C4-2B (cell line): ENCODE data around the gene SPHK2.

Experiments
- H3K27ac ChIP-seq: fragments of 450-650 bp; 2 replicates; pipeline ENCODE4 v1.5.1; 2017
- ZFX ChIP-seq: fragments of 450-650 bp; IDR thresholded peaks from 2 replicates; pipeline ENCODE4 v1.6.1; 2017
- TF ChIP-seq, protein P1 (sequence below): fragments of 450-650 bp; conservative IDR thresholded peaks from 2 replicates; pipeline ENCODE4 v1.5.1; 2017; ENCODE audit warnings: mild to moderate bottlenecking

Gene SPHK2

DNA sequence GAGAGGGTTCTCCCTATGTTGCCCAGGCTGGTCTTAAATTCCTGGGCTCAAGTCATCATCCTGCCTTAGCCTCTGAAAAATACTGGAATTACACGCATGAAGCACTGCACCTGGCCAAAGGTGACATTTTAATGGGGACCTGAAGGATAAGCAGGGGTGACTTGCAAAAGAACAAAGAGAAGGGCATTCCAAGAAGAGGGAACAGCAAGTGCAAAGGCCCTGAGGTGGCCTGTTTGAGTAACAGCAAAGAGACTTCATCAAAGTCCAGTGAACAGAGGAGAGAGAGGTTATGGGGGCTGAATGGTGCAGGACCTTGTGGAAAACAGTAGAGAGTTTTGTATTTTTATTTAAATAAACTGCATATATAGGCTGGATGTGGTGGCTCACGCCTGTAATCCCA, 22.5 kb downstream of the SPHK2 start:
- H3K27ac ChIP-seq = no peak overlapping the region

DNA sequence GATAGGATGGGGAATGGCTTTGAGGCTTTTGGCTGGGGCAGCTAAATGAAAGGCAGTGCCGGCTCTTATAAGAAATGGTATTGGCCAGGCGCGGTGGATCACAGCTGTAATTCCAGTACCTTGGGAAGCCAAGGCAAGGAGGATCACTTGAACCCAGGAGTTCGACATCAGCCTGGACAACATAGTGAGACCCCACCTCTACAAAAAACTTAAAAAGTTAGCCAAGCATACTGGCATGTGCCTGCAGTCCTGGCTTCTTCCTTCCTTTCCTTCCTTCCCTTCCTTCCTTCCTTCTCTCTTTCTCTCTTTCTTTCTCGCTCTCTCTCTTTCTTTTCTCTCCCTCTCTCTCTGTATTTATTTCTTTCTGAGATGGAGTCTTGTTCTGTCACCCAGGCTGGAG, 23.6 kb downstream of the SPHK2 start:
- TF ChIP-seq, protein P1, sequence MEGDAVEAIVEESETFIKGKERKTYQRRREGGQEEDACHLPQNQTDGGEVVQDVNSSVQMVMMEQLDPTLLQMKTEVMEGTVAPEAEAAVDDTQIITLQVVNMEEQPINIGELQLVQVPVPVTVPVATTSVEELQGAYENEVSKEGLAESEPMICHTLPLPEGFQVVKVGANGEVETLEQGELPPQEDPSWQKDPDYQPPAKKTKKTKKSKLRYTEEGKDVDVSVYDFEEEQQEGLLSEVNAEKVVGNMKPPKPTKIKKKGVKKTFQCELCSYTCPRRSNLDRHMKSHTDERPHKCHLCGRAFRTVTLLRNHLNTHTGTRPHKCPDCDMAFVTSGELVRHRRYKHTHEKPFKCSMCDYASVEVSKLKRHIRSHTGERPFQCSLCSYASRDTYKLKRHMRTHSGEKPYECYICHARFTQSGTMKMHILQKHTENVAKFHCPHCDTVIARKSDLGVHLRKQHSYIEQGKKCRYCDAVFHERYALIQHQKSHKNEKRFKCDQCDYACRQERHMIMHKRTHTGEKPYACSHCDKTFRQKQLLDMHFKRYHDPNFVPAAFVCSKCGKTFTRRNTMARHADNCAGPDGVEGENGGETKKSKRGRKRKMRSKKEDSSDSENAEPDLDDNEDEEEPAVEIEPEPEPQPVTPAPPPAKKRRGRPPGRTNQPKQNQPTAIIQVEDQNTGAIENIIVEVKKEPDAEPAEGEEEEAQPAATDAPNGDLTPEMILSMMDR = no peak
- H3K27ac ChIP-seq = no peak overlapping the region

More for the DNA sequence above, 22.5 kb downstream of the SPHK2 start:
- TF ChIP-seq, protein P1 = no peak
- no peak for TF ChIP-seq ZFX

DNA sequence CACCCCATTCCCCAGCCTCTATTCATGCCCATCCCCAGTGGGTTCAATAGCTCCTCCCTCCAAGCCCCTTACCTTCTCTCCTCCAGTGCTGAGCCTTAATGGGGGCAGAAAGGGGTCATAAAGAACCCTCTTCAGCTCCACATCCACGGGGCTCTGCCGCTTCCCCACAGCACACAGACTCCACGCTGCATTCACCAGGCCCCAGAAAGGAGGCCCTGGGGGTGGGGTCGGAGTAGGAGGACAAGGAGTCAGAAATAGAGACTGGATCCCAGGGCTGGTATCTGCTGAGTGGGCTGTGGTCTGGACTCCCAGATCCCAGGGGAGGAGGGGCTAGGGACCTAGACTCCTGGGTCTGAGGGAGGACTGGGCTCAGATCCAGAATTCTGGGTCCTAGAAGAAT, 25.0 kb downstream of the SPHK2 start:
- TF ChIP-seq, protein P1 = no peak
- no peak for TF ChIP-seq ZFX
- no peak overlapping the region for H3K27ac ChIP-seq

DNA sequence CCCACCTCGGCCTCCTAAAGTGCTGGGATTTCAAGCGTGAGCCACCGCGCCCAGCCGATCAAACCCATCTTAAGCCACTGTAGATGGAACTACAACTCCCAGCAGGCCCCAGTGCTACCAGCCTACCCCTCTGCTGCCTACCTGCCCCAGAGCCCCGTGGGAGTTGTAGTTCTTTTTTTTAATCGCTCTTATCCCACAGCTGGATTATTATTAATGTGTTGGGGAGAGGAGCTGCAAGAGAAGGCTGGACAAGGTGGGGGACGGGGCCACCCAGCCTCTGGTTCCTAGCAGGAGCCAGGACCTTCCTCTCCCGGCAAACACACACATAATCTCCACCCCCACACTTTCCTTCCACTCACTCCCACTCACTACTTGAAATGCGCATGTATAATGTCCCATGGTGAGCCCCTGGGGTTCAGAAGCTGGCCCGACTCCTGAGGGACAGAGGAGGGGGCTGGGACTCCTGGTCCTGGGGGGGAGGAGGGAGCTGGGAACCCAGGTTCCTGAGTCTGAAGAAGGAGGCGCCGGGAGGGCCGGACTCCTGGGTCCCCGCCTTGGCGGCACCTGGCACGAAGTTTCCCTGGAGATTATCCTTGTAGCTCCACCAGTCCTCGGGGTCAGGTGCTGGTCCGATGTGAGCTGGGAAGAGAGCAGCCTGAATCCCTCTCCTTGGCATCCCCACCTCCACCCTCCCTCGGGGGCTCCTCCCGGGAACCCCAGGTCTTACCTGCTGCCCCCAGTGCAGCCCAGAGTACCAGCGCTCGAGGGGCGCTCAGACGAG, 25.7 kb downstream of the SPHK2 start:
- no peak overlapping the region for H3K27ac ChIP-seq
- TF ChIP-seq, protein P1 = no peak
- no peak for TF ChIP-seq ZFX

DNA sequence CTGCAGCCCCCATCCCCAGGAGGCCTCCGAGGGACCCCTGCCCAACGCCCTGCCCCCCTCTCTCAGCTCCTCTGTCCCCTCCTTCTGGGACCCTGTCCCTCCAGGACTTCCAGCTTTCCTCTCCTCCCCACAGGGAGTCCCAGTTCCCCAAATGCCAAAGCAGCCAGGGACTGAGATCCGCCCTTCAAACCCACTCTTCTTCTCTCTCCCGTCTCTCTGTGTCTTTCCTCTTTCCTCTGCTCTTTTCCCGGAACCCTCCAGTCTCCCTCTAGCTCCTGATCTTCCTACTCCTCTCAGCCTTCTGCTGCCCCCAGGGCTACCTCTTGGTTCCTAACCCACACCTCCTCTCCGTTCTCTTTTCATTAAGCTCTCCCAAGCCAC, 26.3 kb downstream of the SPHK2 start:
- no peak for TF ChIP-seq ZFX
- TF ChIP-seq, protein P1 = no peak
- H3K27ac ChIP-seq = peak overlapping the region; percentile 28; the same call in 1 of the 2 replicates

DNA sequence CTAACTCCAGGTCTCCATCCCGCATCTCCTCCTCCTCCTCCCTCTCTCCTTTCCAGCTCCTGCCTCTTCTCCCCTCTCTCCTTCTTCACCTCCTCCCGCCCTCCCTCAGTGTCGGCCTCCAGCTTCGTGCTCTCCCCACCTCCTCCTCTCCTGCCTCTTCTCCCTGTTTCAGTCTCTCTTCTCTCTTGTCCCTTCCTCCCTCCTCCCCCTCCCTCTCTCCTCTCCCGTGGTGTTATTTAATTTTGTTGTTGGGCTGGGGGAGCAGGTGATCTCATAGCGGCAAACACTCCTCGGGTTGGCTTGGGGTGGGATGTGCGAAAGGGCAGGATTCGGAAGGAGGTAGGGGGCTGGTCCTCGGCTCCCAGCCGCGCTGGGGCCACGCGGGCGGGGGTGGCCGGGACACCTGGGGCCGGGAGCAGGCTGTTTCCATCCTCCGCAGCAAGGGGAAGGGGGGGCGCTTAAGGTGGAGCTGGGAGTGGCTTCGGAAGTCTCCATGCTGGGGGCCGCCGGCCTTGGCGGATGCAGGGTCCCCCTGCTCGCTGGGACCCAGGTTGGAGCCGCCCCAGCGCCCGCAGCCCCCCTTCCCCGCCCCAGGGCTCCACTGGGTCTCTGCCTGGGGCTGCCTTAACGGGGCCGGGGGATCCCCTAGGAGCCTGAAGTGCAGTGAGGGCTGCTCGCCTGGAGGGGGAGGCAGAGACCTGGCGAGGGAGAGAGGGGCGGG, 26.9 kb downstream of the SPHK2 start, which contains the start of gene CA11:
CA11 (minus strand) TSS at position 187 of the 721 bp plus-strand sequence. CDS start 555 bp downstream, outside the sequence.
- peak within 1 kb of the TSS; percentile 28 for H3K27ac ChIP-seq

More for the DNA sequence above, 26.9 kb downstream of the SPHK2 start, which contains the start of gene CA11:
- no peak for TF ChIP-seq ZFX
- TF ChIP-seq, protein P1 = peak; percentile 68
